ENCODE data around the gene MCM3AP. TPM values are rescaled to one million over a fixed set of nuclear protein-coding genes. Genes with fewer than 3 reads are reported as not detected.
"Not testable (repeated sequence)": the region's sequence is repeated elsewhere in the genome, so short reads cannot be mapped to it uniquely, and the experiment has no call there.

Gene MCM3AP
- polyA plus RNA-seq, 1 donor from 2014 or later, result 48.5 TPM

DNA sequence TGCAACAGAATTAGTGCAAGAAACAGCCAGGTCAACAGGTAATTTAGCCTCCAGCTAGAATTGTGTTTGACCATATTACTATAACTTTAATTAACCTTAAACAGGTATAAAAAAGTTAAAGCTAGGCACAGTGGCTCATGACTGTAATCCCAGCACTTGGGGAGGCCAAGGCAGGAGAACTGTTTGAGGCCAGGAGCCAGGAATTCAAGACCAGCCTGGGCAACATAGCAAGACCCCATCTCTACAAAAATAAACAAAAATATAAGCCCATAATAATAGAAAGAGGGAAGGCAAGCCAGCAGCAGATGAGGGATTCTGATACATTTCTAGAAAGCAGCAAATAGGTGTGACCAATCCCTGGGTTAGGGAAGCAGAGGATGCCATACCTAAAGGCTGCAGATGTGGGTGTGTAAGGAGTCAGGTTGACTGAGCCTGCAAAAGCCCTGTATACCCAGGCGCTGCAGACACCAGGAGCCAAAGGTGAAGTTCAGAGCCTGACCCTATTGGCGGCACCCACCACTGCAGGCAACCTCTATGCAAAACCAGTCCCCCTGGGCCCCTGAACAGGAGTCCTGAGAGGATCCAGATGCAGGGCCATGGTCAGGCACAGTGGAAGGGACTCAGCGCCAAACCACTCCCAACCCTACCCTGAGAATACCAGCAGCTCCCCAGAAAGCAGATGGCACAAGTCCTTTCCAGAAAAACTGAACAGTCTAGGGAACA lies 37.6 kb downstream of the MCM3AP start:
- peaks cover 2% of the 10 kb centered on the region for H3K36me3 Mint-ChIP-seq

DNA sequence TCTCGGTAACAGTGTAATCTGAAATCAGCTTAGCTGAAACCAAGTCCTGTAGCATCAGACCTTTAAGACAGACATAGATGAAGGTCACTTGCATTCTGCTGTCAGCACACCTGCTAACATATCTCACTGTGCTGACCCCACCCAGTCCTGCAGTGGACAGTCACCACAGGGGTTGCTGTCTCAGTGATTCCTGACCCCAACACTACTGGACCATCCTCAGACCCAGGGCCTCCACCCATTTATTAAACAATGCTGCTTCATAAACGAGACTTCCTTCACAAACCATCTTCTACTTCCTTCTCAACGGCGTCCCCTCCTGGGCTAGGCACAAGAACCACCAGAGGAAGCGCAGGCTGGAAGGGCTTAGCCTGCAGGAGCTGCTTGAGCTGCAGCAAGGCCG lies 39.1 kb downstream of the MCM3AP start:
- no peaks in the 10 kb centered on the region for H3K9me3 Mint-ChIP-seq
- no peaks in the 10 kb centered on the region for H3K27me3 Mint-ChIP-seq
- no peak overlapping the region for H3K4me3 Mint-ChIP-seq
- peaks cover 2% of the 10 kb centered on the region for H3K36me3 Mint-ChIP-seq
- peaks cover 0 to 15% (median 8%) of the 10 kb centered on the region in 3 donors for H3K4me1 Mint-ChIP-seq
- H3K27ac Mint-ChIP-seq, result peak overlapping the region in 1 of 3 donors; percentile 10

More for the DNA sequence above, 37.6 kb downstream of the MCM3AP start:
- peaks cover 0 to 14% (median 8%) of the 10 kb centered on the region in 3 donors for H3K4me1 Mint-ChIP-seq
- H3K9me3 Mint-ChIP-seq, result no peaks in the 10 kb centered on the region
- no peaks in the 10 kb centered on the region for H3K27me3 Mint-ChIP-seq
- no peak overlapping the region for H3K27ac Mint-ChIP-seq
- peak overlapping the region in 1 of 4 donors; percentile 58 for H3K4me3 Mint-ChIP-seq

GRCh38 chr21:46245213-46245915 lies 40.0 kb downstream of the MCM3AP start:
- Mint-ChIP-seq H3K4me1 (peaks cover 0 to 9% (median 5%) of the 10 kb centered on the region in 3 donors), H3K9me3 (no peaks in the 10 kb centered on the region), H3K36me3 (peaks cover 3% of the 10 kb centered on the region), H3K27me3 (no peaks in the 10 kb centered on the region), H3K27ac (no peak overlapping the region), H3K4me3 (no peak overlapping the region)

DNA sequence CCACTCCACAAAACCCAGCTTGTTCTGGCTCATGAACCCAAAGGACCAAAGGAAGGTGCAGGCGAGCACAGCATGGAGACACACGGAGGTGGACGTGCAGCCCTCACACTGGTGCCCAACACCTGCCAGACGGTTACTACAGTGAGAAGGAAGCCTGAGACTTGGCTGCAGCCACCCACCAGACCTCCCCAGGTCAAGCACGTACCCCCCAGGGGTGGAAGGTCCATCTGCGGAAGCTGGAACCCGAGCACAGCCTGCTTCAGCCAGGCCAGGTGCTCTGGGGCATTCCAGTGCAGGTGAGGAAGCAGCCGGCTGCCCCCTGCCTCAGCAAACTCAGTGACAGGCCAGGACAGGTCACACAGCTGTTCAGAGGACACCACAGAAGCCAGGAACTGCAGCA lies 40.8 kb downstream of the MCM3AP start:
- no peak overlapping the region for H3K4me3 Mint-ChIP-seq
- H3K9me3 Mint-ChIP-seq, result no peaks in the 10 kb centered on the region
- H3K27me3 Mint-ChIP-seq, result no peaks in the 10 kb centered on the region
- H3K27ac Mint-ChIP-seq, result no peak overlapping the region
- peaks cover 0 to 4% (median 3%) of the 10 kb centered on the region in 3 donors for H3K4me1 Mint-ChIP-seq
- H3K36me3 Mint-ChIP-seq, result peaks cover 4% of the 10 kb centered on the region

DNA sequence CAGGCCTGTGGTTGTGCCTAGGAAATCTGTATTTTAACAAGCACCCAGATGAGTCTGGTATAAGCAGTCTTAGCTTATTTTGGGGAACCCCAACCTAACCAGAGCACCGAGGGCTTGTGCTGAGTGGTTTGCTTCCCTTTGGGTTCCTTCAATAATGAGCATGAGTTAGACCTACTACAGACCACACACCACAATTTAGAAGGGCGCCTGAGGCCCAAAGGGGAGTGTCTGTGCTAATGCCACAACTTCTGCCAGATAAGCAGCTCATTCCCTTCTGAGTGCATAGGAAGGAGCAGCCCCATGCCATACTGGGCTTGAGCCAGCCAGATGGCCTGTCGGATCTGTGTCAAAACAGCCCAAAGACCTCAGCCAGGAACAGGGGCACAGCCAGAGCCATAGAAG lies 41.5 kb downstream of the MCM3AP start:
- Mint-ChIP-seq H3K36me3 (peaks cover 4% of the 10 kb centered on the region), H3K27ac (no peak overlapping the region), H3K9me3 (no peaks in the 10 kb centered on the region), H3K4me1 (peaks cover 0 to 4% (median 3%) of the 10 kb centered on the region in 3 donors), H3K27me3 (no peaks in the 10 kb centered on the region), H3K4me3 (no peak overlapping the region)

GRCh38 chr21:46243325-46243724 lies 42.1 kb downstream of the MCM3AP start:
- Mint-ChIP-seq H3K27ac (no peak overlapping the region), H3K4me3 (no peak overlapping the region), H3K4me1 (peaks cover 0 to 2% (median under 1%) of the 10 kb centered on the region in 3 donors), H3K9me3 (no peaks in the 10 kb centered on the region), H3K27me3 (no peaks in the 10 kb centered on the region), H3K36me3 (peaks cover 7% of the 10 kb centered on the region)

DNA sequence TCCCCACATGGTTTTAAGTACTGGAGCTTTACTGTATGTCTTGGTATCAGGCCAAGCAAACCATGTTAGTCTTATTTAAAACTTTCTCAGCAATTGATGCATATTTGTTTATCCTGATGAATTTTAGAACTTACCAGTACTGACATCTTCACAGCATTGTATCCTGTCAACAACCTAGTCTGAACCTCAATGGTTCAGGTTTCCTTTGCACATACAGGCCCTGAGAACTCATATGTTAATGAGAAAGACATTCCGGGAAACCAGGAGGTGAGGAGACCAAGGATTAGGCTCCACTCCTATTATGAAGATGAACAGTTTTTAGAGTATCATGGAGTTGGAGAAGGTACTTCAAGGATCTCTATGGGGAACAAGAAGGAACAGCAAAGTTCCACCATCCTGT lies 43.8 kb downstream of the MCM3AP start:
- not testable (repeated sequence) for H3K27me3 Mint-ChIP-seq, H3K4me1 Mint-ChIP-seq, H3K4me3 Mint-ChIP-seq, H3K27ac Mint-ChIP-seq, H3K36me3 Mint-ChIP-seq, H3K9me3 Mint-ChIP-seq

DNA sequence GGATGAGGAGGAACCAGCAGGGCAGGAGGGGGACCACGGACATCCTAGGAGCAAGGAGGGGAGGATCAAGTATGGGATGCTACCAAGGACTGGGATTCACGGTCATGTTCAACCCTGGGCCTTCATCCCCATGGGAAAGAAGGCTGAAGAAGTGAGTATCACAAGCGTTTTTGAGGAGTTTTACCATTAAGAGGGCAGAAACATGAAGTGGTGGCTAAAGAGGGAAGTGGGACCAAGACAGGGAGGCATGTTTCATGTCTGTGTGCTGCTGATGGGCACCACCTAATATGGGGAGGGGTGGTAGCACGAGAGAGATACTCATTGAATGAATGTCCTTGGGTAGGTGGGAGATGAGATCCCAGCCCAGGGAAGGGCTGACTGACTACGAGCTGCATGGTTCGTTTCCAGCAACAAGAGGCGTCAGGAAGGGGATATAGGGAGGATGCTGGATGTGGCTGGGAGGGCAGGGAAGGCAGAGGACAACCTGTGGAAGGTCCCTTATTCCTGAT lies 45.5 kb downstream of the MCM3AP start:
- peaks cover 0 to 1% (median 0%) of the 10 kb centered on the region in 3 donors for H3K4me1 Mint-ChIP-seq
- H3K36me3 Mint-ChIP-seq, result peaks cover 7% of the 10 kb centered on the region
- no peaks in the 10 kb centered on the region for H3K27me3 Mint-ChIP-seq
- no peak overlapping the region for H3K27ac Mint-ChIP-seq
- H3K9me3 Mint-ChIP-seq, result no peaks in the 10 kb centered on the region
- H3K4me3 Mint-ChIP-seq, result no peak overlapping the region

- peaks cover 0 to 1% (median 0%) of the 10 kb centered on the region in 3 donors for H3K4me1 Mint-ChIP-seq
- H3K27me3 Mint-ChIP-seq, result no peaks in the 10 kb centered on the region
- no peak overlapping the region for H3K4me3 Mint-ChIP-seq
- H3K9me3 Mint-ChIP-seq, result no peaks in the 10 kb centered on the region
- peaks cover 7% of the 10 kb centered on the region for H3K36me3 Mint-ChIP-seq
- H3K27ac Mint-ChIP-seq, result no peak overlapping the region
Observed at GRCh38 chr21:46237474-46237873, 47.9 kb downstream of the MCM3AP start.

GRCh38 chr21:46234436-46234950 lies 50.9 kb downstream of the MCM3AP start:
- peaks cover 5 to 10% (median 6%) of the 10 kb centered on the region in 3 donors for H3K4me1 Mint-ChIP-seq
- H3K9me3 Mint-ChIP-seq, result peaks cover 0 to 6% (median 0%) of the 10 kb centered on the region in 3 donors
- H3K27me3 Mint-ChIP-seq, result no peaks in the 10 kb centered on the region
- peaks cover 3% of the 10 kb centered on the region for H3K36me3 Mint-ChIP-seq
- no peak overlapping the region for H3K4me3 Mint-ChIP-seq
- H3K27ac Mint-ChIP-seq, result peak overlapping the region in 2 of 3 donors; percentile 51 to 54

DNA sequence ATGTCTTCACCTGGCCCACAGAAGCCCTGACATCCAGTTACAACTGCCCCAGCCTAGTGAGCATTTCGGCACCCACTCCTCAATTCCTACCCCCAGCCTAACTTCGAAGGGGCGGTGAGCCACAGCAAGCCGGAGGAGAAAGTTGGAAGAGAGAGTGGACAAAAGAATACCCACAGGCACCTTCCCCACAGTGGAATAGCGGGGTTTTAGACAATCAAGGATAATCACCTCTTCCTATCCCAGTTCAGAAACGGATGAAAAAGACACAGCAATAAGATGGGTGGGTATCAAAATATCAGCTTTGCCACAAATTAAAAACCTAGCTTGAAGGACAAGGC lies 55.5 kb downstream of the MCM3AP start:
- Mint-ChIP-seq H3K9me3 (peaks cover 0 to 6% (median 0%) of the 10 kb centered on the region in 3 donors), H3K36me3 (peaks cover 1% of the 10 kb centered on the region), H3K4me1 (peaks cover 23 to 37% (median 23%) of the 10 kb centered on the region in 3 donors), H3K27me3 (no peaks in the 10 kb centered on the region), H3K27ac (peak overlapping the region in 2 of 3 donors; percentile 65 to 83), H3K4me3 (peak overlapping the region; percentile 80 to 100 (median 89))

- H3K4me3 Mint-ChIP-seq, result peak overlapping the region; percentile 62 to 100 (median 94)
- peaks cover 1% of the 10 kb centered on the region for H3K36me3 Mint-ChIP-seq
- no peaks in the 10 kb centered on the region for H3K27me3 Mint-ChIP-seq
- peak overlapping the region; percentile 42 to 92 (median 75) for H3K27ac Mint-ChIP-seq
- H3K9me3 Mint-ChIP-seq, result peaks cover 0 to 6% (median 0%) of the 10 kb centered on the region in 3 donors
- peaks cover 23 to 37% (median 23%) of the 10 kb centered on the region in 3 donors for H3K4me1 Mint-ChIP-seq
Observed at GRCh38 chr21:46229133-46229922, 56.1 kb downstream of the MCM3AP start.

GRCh38 chr21:46228345-46229051 lies 56.9 kb downstream of the MCM3AP start, which contains the start of gene LSS:
LSS (minus strand) TSS chr21:46228774; CDS start chr21:46228745, 29 bp downstream.
- Mint-ChIP-seq H3K9me3 (peaks cover 0 to 6% (median 0%) of the 10 kb centered on the region in 3 donors), H3K27ac (peak within 1 kb of the TSS; percentile 75 to 92 (median 83)), H3K4me1 (peaks cover 23 to 37% (median 23%) of the 10 kb centered on the region in 3 donors)

GRCh38 chr21:46227811-46228344 lies 57.5 kb downstream of the MCM3AP start:
- Mint-ChIP-seq H3K4me1 (peaks cover 23 to 37% (median 23%) of the 10 kb centered on the region in 3 donors), H3K4me3 (peak overlapping the region; percentile 62 to 92 (median 88)), H3K27ac (peak overlapping the region; percentile 75 to 92 (median 83)), H3K27me3 (no peaks in the 10 kb centered on the region), H3K36me3 (peaks cover 1% of the 10 kb centered on the region), H3K9me3 (peaks cover 0 to 6% (median 0%) of the 10 kb centered on the region in 3 donors)

More at GRCh38 chr21:46228345-46229051, 56.9 kb downstream of the MCM3AP start, which contains the start of gene LSS:
- H3K36me3 Mint-ChIP-seq, result peaks cover 1% of the 10 kb centered on the region
- peak within 1 kb of the TSS; percentile 62 to 100 (median 94) for H3K4me3 Mint-ChIP-seq
- H3K27me3 Mint-ChIP-seq, result no peaks in the 10 kb centered on the region

Data from IgD-negative memory B cell (primary cell).